HG02970 (cell line): Measurements from ENCODE around the gene VPS35.
"Not testable (repeated sequence)": the region's sequence is repeated elsewhere in the genome, so short reads cannot be mapped to it uniquely, and the experiment has no call there.

Source experiments
- ATAC-seq: cut with Tn5 transposase; IDR thresholded peaks from one replicate; pipeline ENCODE4 v1.9.1; 2021; ENCODE audit warnings: mild to moderate bottlenecking, moderate library complexity, moderate number of reproducible peaks; ENCODE audit not compliant: unreplicated experiment, low FRiP score

Gene VPS35

DNA sequence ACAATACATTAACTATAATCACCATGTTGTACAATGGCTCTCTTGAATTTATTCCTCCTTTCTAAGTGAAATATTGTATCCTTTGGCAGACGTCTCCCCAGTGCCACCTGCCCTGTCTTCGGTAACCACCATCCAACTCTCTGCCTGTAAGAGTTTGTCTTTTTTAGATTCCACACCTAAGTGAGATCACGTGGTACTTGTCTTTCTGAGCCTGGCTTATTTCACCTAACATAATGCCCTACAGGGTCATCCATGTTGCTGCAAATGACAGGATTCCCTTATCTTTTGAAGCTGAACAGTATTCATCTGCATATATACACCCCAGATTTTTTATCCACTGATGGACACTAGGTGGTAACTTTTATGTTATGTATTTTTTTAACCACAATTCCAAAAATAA lies 24.7 kb upstream of the VPS35 start:
- no peak for ATAC-seq

DNA sequence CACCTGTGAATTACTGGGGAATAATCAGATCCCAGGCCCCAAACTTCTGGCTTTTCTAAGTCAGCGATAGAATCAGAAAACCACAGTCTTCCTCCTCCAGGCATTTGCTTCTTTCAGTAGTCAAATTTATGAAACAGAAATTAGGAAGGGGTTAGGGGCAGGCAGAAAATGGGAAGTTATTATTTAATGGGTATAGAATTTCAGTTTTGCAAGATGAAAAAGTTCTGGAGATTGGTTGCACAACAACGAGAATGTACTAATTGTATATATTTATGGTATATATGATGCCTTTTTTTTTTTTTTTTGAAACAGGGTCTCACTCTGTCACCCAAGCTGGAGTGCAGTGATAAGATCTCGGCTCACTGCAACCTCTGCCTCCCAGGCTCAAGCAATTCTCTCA lies 23.9 kb upstream of the VPS35 start:
- ATAC-seq: no peak

- no peak for ATAC-seq
Observed at GRCh38 chr16:46711106-46712058, 22.4 kb upstream of the VPS35 start.

DNA sequence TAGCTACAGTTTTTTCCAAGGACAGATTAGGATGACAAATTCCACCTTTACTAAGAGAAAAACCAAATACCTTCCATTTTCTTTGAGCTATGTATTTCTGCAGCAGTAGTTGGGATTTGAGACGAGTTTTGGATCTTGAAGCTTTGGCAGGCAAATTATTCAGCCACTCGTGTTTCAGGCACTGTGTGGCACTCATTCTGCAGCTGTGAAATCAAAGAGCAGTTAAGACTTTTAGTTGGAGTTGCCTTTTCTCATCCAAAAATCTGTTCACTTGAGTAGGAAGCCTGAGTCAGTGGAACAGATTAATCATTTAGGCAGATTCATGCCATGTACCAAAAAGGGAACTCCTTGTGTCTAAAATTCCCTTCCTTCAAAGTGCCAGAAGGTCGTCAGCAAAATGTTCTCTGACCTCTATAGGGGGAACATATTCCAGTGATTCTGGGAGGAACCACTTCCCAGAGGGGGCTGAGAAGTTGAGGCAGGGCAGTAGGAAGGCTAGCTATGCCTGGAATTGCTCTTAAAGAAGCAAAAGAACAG lies 20.6 kb upstream of the VPS35 start:
- no peak for ATAC-seq

- ATAC-seq: no peak
Observed at GRCh38 chr16:46706642-46707041, 17.7 kb upstream of the VPS35 start.

- no peak for ATAC-seq
Observed at GRCh38 chr16:46702030-46702429, 13.1 kb upstream of the VPS35 start.

- ATAC-seq: no peak
Observed at GRCh38 chr16:46701615-46702014, 12.6 kb upstream of the VPS35 start.

- no peak for ATAC-seq
Observed at GRCh38 chr16:46700048-46700447, 11.1 kb upstream of the VPS35 start.

GRCh38 chr16:46696957-46697356 lies 8.0 kb upstream of the VPS35 start:
- no peak for ATAC-seq

DNA sequence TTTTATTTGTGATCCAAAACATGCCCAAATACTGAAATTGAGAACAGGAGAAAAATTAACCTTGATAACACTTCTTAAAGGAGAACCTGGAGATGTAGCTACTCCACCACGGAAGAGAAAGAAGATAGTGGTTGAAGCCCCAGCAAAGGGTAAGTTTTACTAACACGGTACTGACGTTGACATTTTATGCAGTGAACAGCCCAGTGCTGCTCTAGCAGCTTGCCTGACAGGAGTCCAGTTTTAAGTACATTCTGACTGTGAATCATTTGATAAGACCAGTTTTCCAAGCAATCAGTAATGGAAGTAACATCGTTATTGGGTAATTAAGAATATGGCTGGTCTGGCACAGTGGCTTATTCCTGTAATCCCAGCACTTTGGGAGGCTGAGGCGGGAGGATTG lies 7.0 kb upstream of the VPS35 start:
- no peak for ATAC-seq

DNA sequence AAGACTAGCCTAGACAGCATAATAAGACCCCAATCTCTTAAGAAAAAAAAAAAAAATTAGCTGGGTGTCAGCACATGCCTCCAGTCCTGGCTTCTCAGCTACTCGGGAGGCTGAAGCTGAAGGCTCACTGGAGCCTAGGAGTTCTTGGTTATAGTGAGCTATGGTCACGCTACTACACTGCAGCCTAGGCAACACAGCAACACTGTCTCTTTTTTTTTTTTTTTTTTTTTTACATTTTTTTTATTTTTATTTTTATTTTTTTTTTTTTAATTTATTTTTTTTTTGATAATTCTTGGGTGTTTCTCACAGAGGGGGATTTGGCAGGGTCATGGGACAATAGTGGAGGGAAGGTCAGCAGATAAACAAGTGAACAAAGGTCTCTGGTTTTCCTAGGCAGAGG lies 4.6 kb upstream of the VPS35 start:
- no peak for ATAC-seq

DNA sequence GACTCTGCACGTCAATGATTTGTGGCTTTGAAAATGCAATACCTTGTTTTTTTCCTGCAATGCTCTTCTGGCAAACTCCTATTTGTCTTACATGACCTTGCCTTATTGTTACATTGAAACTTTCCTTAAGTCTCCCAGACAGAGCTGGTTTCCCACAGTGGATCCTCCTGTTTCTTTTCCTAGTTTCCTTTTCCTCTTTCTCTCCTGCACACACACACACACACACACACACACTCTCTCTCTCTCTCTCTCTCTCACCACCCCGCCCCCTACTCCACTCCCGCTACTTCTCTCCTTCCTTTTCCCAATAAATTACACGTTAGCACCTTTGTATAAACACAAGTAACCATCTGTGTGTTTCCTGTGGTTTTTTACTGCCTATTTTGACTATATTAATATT lies 2.7 kb upstream of the VPS35 start:
- ATAC-seq: no peak

- ATAC-seq: no peak
Observed at GRCh38 chr16:46690281-46691178, 1.6 kb upstream of the VPS35 start.

- ATAC-seq: peak; percentile 83
Observed at GRCh38 chr16:46689365-46690280, 645 bp upstream of the VPS35 start, which contains the start of gene ORC6. Gene ORC6 (plus strand): TSS chr16:46689659. CDS start chr16:46689706, 47 bp downstream.

GRCh38 chr16:46688101-46688653 lies 801 bp downstream of the VPS35 start:
- ATAC-seq: no peak

- no peak for ATAC-seq
Observed at GRCh38 chr16:46687486-46687885, 1.5 kb downstream of the VPS35 start.

- no peak for ATAC-seq
Observed at GRCh38 chr16:46686815-46687473, 2.0 kb downstream of the VPS35 start.

- not testable (repeated sequence) for ATAC-seq
Observed at GRCh38 chr16:46681867-46682266, 7.1 kb downstream of the VPS35 start.

- ATAC-seq: not testable (repeated sequence)
Observed at GRCh38 chr16:46677943-46678342, 11.0 kb downstream of the VPS35 start.
